ENCODE data around the gene CBY2.
"Not testable (repeated sequence)": the region's sequence is repeated elsewhere in the genome, so short reads cannot be mapped to it uniquely, and the experiment has no call there.

CBY2 gene

GRCh38 chr13:45702088-45702487 is at the start of gene CBY2:
TSS of gene CBY2 (plus strand) at chr13:45702320. CDS start at chr13:45702391, 71 bp downstream.
- no peak for DNase-seq

- no peak for DNase-seq
These were observed 47.3 kb upstream of the CBY2 start for GRCh38 chr13:45654633-45655349.

GRCh38 chr13:45658586-45659235 is 43.4 kb upstream of the CBY2 start:
- no peak for DNase-seq

- DNase-seq: no peak
These were observed 42.6 kb upstream of the CBY2 start for GRCh38 chr13:45659536-45659935.

GRCh38 chr13:45660458-45660857 is 41.7 kb upstream of the CBY2 start:
- DNase-seq: not testable (repeated sequence)

GRCh38 chr13:45662162-45662561 is 40.0 kb upstream of the CBY2 start:
- DNase-seq: no peak

GRCh38 chr13:45662903-45663302 is 39.2 kb upstream of the CBY2 start:
- not testable (repeated sequence) for DNase-seq

- DNase-seq: not testable (repeated sequence)
These were observed 32.5 kb upstream of the CBY2 start for GRCh38 chr13:45669626-45670025.

GRCh38 chr13:45670189-45670885 is 31.8 kb upstream of the CBY2 start:
- no peak for DNase-seq

- no peak for DNase-seq
These were observed 27.2 kb upstream of the CBY2 start for GRCh38 chr13:45674908-45675307.

- no peak for DNase-seq
These were observed 23.8 kb upstream of the CBY2 start for GRCh38 chr13:45678282-45678681.

- no peak for DNase-seq
These were observed 21.0 kb upstream of the CBY2 start for GRCh38 chr13:45681113-45681512.

GRCh38 chr13:45682494-45683008 is 19.6 kb upstream of the CBY2 start:
- no peak for DNase-seq

- no peak for DNase-seq
These were observed 18.4 kb upstream of the CBY2 start for GRCh38 chr13:45683701-45684100.

GRCh38 chr13:45688577-45688976 is 13.5 kb upstream of the CBY2 start:
- no peak for DNase-seq

- no peak for DNase-seq
These were observed 11.5 kb upstream of the CBY2 start for GRCh38 chr13:45690636-45691035.

- DNase-seq: no peak
These were observed 10.9 kb upstream of the CBY2 start for GRCh38 chr13:45691251-45691650.

GRCh38 chr13:45691667-45692066 is 10.5 kb upstream of the CBY2 start:
- DNase-seq: no peak

- no peak for DNase-seq
These were observed 6.9 kb upstream of the CBY2 start for GRCh38 chr13:45695198-45695730.

GRCh38 chr13:45696610-45697226 is 5.4 kb upstream of the CBY2 start:
- DNase-seq: no peak

- no peak for DNase-seq
These were observed 884 bp upstream of the CBY2 start for GRCh38 chr13:45700971-45701900.

GRCh38 chr13:45702869-45703391 is 810 bp downstream of the CBY2 start:
- no peak for DNase-seq
